Progenitor cell of endocrine pancreas (in vitro differentiated cells): ENCODE results near the gene DOK1. TPM values are rescaled to one million over a fixed set of nuclear protein-coding genes. Genes with fewer than 3 reads are reported as not detected.

ENCODE experiments used
- DNase-seq: peaks from one replicate; pipeline ENCODE4 v3.0.0; 2021; ENCODE audit warnings: low spot score; ENCODE audit not compliant: unreplicated experiment
- H3K27ac Mint-ChIP-seq: 2 replicates; pipeline ENCODE4 v1.8.0; 2021; ENCODE audit warnings: mild to moderate bottlenecking, moderate library complexity, mixed read lengths
- H3K27me3 Mint-ChIP-seq: 2 replicates; pipeline ENCODE4 v1.8.0; 2021; ENCODE audit warnings: mixed read lengths
- H3K36me3 Mint-ChIP-seq: 2 replicates; pipeline ENCODE4 v1.8.0; 2022; ENCODE audit warnings: mixed read lengths; ENCODE audit not compliant: insufficient read depth
- H3K4me1 Mint-ChIP-seq: 2 replicates; pipeline ENCODE4 v1.8.0; 2021; ENCODE audit warnings: low read depth, mixed read lengths
- H3K4me3 Mint-ChIP-seq: 2 replicates; pipeline ENCODE4 v1.8.0; 2021; ENCODE audit warnings: low read depth, mild to moderate bottlenecking, moderate library complexity, mixed read lengths
- H3K9me3 Mint-ChIP-seq: 2 replicates; pipeline ENCODE4 v1.8.0; 2021; ENCODE audit warnings: low read depth, mixed read lengths
- CTCF ChIP-seq: fragments of 200-600 bp; sonication (generic); IDR thresholded peaks from one replicate; pipeline ENCODE4 v1.5.0; 2021; ENCODE audit warnings: antibody characterized with exemption, mild to moderate bottlenecking; ENCODE audit not compliant: unreplicated experiment
- total RNA-seq: library from RNA; stranded (reverse); gene quantifications from 2 replicates; pipeline ENCODE4 v1.2.1, GENCODE V29; 2021

The DOK1 gene
- total RNA-seq, 1 donor from 2014 or later, result 18.5 TPM

- TF ChIP-seq CTCF, result no peak
- DNase-seq, result no peak
- H3K27me3 Mint-ChIP-seq, result peaks cover 47% of the 10 kb centered on the region
- H3K4me1 Mint-ChIP-seq, result peaks cover 18% of the 10 kb centered on the region
- no peaks in the 10 kb centered on the region for H3K9me3 Mint-ChIP-seq
- H3K27ac Mint-ChIP-seq, result no peak overlapping the region
- H3K4me3 Mint-ChIP-seq, result no peak overlapping the region
- H3K36me3 Mint-ChIP-seq, result peaks cover 1% of the 10 kb centered on the region
These were observed 44.2 kb upstream of the DOK1 start for GRCh38 chr2:74510272-74510671.

- H3K9me3 Mint-ChIP-seq, result no peaks in the 10 kb centered on the region
- H3K27me3 Mint-ChIP-seq, result peaks cover 54% of the 10 kb centered on the region
- no peak for TF ChIP-seq CTCF
- H3K36me3 Mint-ChIP-seq, result no peaks in the 10 kb centered on the region
- H3K27ac Mint-ChIP-seq, result no peak overlapping the region
- H3K4me3 Mint-ChIP-seq, result no peak overlapping the region
- H3K4me1 Mint-ChIP-seq, result peaks cover 18% of the 10 kb centered on the region
- no peak for DNase-seq
These were observed 43.2 kb upstream of the DOK1 start for GRCh38 chr2:74511104-74511989.

GRCh38 chr2:74512744-74513604, 41.5 kb upstream of the DOK1 start:
- Mint-ChIP-seq H3K4me3 (no peak overlapping the region), H3K27ac (peak overlapping the region; percentile 78), H3K27me3 (peaks cover 70% of the 10 kb centered on the region), H3K4me1 (peaks cover 11% of the 10 kb centered on the region), H3K9me3 (no peaks in the 10 kb centered on the region), H3K36me3 (no peaks in the 10 kb centered on the region)
- TF ChIP-seq CTCF, result no peak
- DNase-seq, result no peak

- H3K27ac Mint-ChIP-seq, result no peak overlapping the region
- H3K27me3 Mint-ChIP-seq, result peaks cover 78% of the 10 kb centered on the region
- H3K9me3 Mint-ChIP-seq, result no peaks in the 10 kb centered on the region
- H3K4me1 Mint-ChIP-seq, result peaks cover 5% of the 10 kb centered on the region
- DNase-seq, result no peak
- TF ChIP-seq CTCF, result no peak
- no peak overlapping the region for H3K4me3 Mint-ChIP-seq
- H3K36me3 Mint-ChIP-seq, result no peaks in the 10 kb centered on the region
These were observed 40.7 kb upstream of the DOK1 start for GRCh38 chr2:74513605-74514367.
